HepG2 (cell line): ENCODE data around the gene AS3MT. TPM values are rescaled to one million over a fixed set of nuclear protein-coding genes. Genes with fewer than 3 reads are reported as not detected.
"Not testable (repeated sequence)": the region's sequence is repeated elsewhere in the genome, so short reads cannot be mapped to it uniquely, and the experiment has no call there.

Source experiments
- ATAC-seq: fragments of 200-7000 bp; cut with Tn5 transposase; 3 replicates; pipeline ENCODE4 v1.9.1; 2020; ENCODE audit warnings: mild to moderate bottlenecking, moderate library complexity
- BruUV-seq: library from RNA; stranded (reverse); fragments of 400-500 nt; replicated peaks from 2 replicates; lab custom pipeline; 2021; lab: Mats Ljungman, UMichigan
- CTCF ChIA-PET: fragments of 300-600 bp; formaldehyde crosslinking; extraction: SDS; loops from one replicate; lab custom pipeline; 2021; ENCODE audit warnings: low total read pairs, inconsistent platforms, low intra/inter-chr PET ratio; lab: Yijun Ruan, JAX
- POLR2A ChIA-PET: fragments of 350-600 bp; sonication (Branson Sonifier 250); formaldehyde crosslinking; loops from one replicate; lab custom pipeline; 2020; ENCODE audit warnings: antibody characterized with exemption, inconsistent platforms; lab: Yijun Ruan, JAX
- DNase-seq: peaks from one replicate; pipeline ENCODE4 v3.0.0-alpha.2; 2015; ENCODE audit warnings: low spot score
- FAIRE-seq: peaks from 3 replicates; lab custom pipeline; 2011; peaks lifted over from hg19 to GRCh38; lab: Jason Lieb, UNC
- H2AFZ ChIP-seq: one replicate; pipeline ENCODE4 v1.6.1; 2011; ENCODE audit warnings: low read length, inconsistent platforms
- H3K27ac ChIP-seq: fragments of 300-600 bp; 3 replicates; pipeline ENCODE4 v1.8.0; 2011; ENCODE audit warnings: mixed run types, mild to moderate bottlenecking, mixed read lengths, low read length, inconsistent platforms; ENCODE audit not compliant: insufficient read depth; ENCODE audit errors: extremely low read length
- H3K27me3 ChIP-seq, 2 experiments: fragments of 200-600 bp in 1 of 2; 2 replicates in 1 of 2; 3 replicates in 1 of 2; pipeline versions ENCODE4 v1.6.0 to v1.8.0; 2011; ENCODE audit warnings: low read length in 2 of 2, mild to moderate bottlenecking in 2 of 2, moderate library complexity in 2 of 2, inconsistent platforms in 1 of 2; ENCODE audit not compliant: insufficient read depth in 2 of 2, control insufficient read depth in 1 of 2
- H3K36me3 ChIP-seq, 2 experiments: fragments of 200-600 bp in 1 of 2; replicated peaks in 1 of 2; 2 replicates in 1 of 2; 3 replicates in 1 of 2; pipeline versions ENCODE4 v1.5.1 to v1.8.0; 2011; ENCODE audit warnings: low read length in 2 of 2, inconsistent platforms in 1 of 2; ENCODE audit not compliant: insufficient read depth in 2 of 2, control insufficient read depth in 1 of 2
- H3K4me1 ChIP-seq: 2 replicates; pipeline ENCODE4 v1.5.1; 2012; ENCODE audit warnings: low read length, inconsistent platforms; ENCODE audit not compliant: insufficient read depth
- H3K4me2 ChIP-seq: 2 replicates; pipeline ENCODE4 v1.6.0; 2011; ENCODE audit warnings: low read depth, low read length, inconsistent platforms
- H3K4me3 ChIP-seq, 3 experiments: fragments of 200-600 bp in 1 of 3; sonication (generic), shearing (Covaris generic) in 1 of 3; replicated peaks in 1 of 3; 2 replicates each; pipeline ENCODE4 v1.5.1; 2011 to 2016; ENCODE audit warnings: low read length in 3 of 3, inconsistent platforms in 2 of 3, low read depth in 2 of 3, mild to moderate bottlenecking in 2 of 3, control low read depth in 1 of 3, mixed read lengths in 1 of 3; ENCODE audit not compliant: insufficient read depth in 1 of 3
- H3K79me2 ChIP-seq: one replicate; pipeline ENCODE4 v1.6.1; 2011; ENCODE audit warnings: low read length, inconsistent platforms; ENCODE audit not compliant: insufficient read depth
- H3K9ac ChIP-seq: 2 replicates; pipeline ENCODE4 v1.6.0; 2011; ENCODE audit warnings: mild to moderate bottlenecking, low read depth, low read length, inconsistent platforms; ENCODE audit not compliant: insufficient read depth
- H3K9me3 ChIP-seq: 2 replicates; pipeline ENCODE4 v1.5.1; 2012; ENCODE audit warnings: mild to moderate bottlenecking, low read length
- H4K20me1 ChIP-seq: 2 replicates; pipeline ENCODE4 v1.6.0; 2011; ENCODE audit warnings: inconsistent platforms, mild to moderate bottlenecking, low read length, moderate library complexity; ENCODE audit not compliant: insufficient read depth
- RFXANK ChIP-seq: IDR thresholded peaks from 2 replicates; pipeline ENCODE4 v1.6.1; 2016
- ZNF33A ChIP-seq: sonication (generic); formaldehyde crosslinking; IDR thresholded peaks from 2 replicates; pipeline ENCODE4 v1.5.1; 2020; ENCODE audit warnings: missing genetic modification reagents, mild to moderate bottlenecking, moderate library complexity, borderline replicate concordance
- ZNF564 ChIP-seq: sonication (generic); formaldehyde crosslinking; IDR thresholded peaks from 2 replicates; pipeline ENCODE4 v1.8.1; 2023; ENCODE audit warnings: mild to moderate bottlenecking, missing genetic modification reagents
- ZNF660 ChIP-seq: sonication (generic); formaldehyde crosslinking; IDR thresholded peaks from 2 replicates; pipeline ENCODE4 v1.5.1; 2020; ENCODE audit warnings: mild to moderate bottlenecking, low read depth, missing genetic modification reagents, borderline replicate concordance
- WGBS: methylation state at CpG from one replicate; pipeline ENCODE4 v1.1.6; 2017; ENCODE audit warnings: low lambda C conversion rate; 5-methylcytosine and 5-hydroxymethylcytosine counted together
- in situ Hi-C: cut with HindIII; loops from 2 replicates; pipeline ENCODE4 v1.10.0; 2017; ENCODE audit warnings: low pct_unique_long_range_greater_than_20kb; ENCODE audit not compliant: extremely low pct_ligation_motif_present
- intact Hi-C: fragments of 100-400 bp; cut with micrococcal nuclease; formaldehyde crosslinking; loops from one replicate; pipeline ENCODE4 v1.10.0; 2022; ENCODE audit not compliant: unreplicated experiment
- polyA plus RNA-seq, 8 experiments: library from polyadenylated mRNA; depleted of rRNA in 3 of 8; stranded (reverse) in 7 of 8; unstranded in 1 of 8; fragments of >200 nt; fragmentation: Illumina TruSeq in 4 of 8; extraction: Trizol in 4 of 8; gene quantifications; 2 replicates each; pipeline versions ENCODE4 v1.2.1 to v1.2.3, GENCODE V29; 2011 to 2016; ENCODE audit warnings: low read depth in 4 of 8, missing spikeins in 1 of 8, mixed read lengths in 1 of 8; ENCODE audit not compliant: insufficient read depth in 1 of 8
- total RNA-seq, 5 experiments: library from RNA; depleted of rRNA; stranded (reverse); fragments of >200 nt; fragmentation: Illumina TruSeq; extraction: Trizol; gene quantifications; 2 replicates each; pipeline ENCODE4 v1.2.3, GENCODE V29; 2016; ENCODE audit warnings: low read depth in 1 of 5
- TF ChIP-seq, protein P1 (sequence below), 2 experiments: sonication (generic) in 1 of 2; formaldehyde crosslinking in 1 of 2; IDR thresholded peaks; 2 replicates each; pipeline versions ENCODE4 v1.5.1 to v1.6.1; 2011 to 2020; ENCODE audit warnings: borderline replicate concordance in 1 of 2, low read depth in 1 of 2, low read length in 1 of 2, mild to moderate bottlenecking in 1 of 2, missing genetic modification reagents in 1 of 2, moderate library complexity in 1 of 2

The AS3MT gene
- total and polyA plus RNA-seq, 2 of the 13 experiments (the other 11 are each of a cell fraction or from before 2014, with no cell fraction given): 8.7 to 17.4 TPM

DNA sequence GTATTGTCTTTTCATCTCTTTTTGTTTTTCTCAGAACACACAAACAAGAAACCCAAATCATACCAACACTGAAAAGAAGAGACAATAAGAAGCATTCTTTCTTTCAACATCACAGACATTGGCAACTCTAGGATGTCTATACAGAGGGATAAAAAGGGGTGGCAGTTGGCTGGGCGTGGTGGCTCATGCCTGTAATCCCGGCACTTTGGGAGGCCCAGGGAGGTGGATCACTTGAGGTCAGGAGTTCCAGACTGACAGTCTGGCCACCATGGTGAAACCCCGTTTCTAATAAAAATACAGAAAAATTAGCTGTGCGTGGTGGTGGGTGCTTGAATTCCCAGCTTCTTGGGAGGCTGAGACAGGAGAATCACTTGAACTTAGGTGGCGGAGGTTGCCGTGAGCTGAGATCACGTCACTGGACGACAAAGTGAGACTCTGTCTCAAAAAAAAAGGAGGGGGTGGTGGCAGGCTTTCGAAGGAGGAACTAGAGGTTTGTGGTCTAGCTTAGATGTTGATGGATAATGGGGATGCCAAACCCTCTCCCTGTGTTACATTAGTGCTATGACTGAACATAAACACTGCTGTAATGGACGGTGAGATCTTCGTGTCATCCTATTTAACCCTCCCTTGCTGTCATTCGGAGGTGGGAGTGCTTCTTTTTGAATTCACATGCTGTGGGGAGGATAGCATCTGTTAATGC, 58.2 kb downstream of the AS3MT start (continued):
- TF ChIP-seq, protein P1, sequence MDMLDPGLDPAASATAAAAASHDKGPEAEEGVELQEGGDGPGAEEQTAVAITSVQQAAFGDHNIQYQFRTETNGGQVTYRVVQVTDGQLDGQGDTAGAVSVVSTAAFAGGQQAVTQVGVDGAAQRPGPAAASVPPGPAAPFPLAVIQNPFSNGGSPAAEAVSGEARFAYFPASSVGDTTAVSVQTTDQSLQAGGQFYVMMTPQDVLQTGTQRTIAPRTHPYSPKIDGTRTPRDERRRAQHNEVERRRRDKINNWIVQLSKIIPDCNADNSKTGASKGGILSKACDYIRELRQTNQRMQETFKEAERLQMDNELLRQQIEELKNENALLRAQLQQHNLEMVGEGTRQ (IDR thresholded peaks at IDR 0.05; ENCODE audit: low read depth, low read length): no peak
- TF ChIP-seq, protein P1 (CRISPR knock-in tag; IDR thresholded peaks at IDR 0.05; ENCODE audit: borderline replicate concordance): no peak
- no peak for TF ChIP-seq RFXANK (CRISPR knock-in tag)
- no peak for TF ChIP-seq ZNF33A
- TF ChIP-seq ZNF660 (CRISPR knock-in tag): no peak

DNA sequence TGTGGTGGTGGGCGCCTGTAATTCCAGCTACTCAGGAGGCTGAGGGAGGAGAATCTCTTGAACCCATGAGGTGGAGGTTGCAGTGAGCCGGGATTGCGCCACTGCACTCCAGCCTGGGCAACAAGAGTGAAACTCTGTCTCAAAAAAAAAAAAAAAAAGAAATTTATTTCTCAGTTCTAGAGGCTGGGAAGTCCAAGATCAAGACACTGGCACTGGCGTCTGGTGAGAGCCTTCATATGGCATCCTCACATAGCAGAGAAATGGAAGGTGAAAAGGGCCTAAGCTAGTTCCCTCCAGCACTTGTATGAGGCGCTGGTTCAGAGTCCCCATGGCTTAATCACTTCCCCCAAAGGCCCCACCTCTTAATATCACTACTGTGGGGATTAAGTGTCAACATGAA, 59.2 kb downstream of the AS3MT start:
- CTCF ChIA-PET, intact Hi-C loops, H4K20me1 ChIP-seq, H3K4me2 ChIP-seq, BruUV-seq: not testable (repeated sequence)
- H3K4me1 ChIP-seq: peaks cover 18% of the 10 kb centered on the region
- TF ChIP-seq ZNF564 (CRISPR knock-in tag): peak; percentile 94; the same call in 1 of the 2 replicates
- TF ChIP-seq, all 625 proteins: peak for 1; not testable (repeated sequence) for 624
- FAIRE-seq, H3K36me3 ChIP-seq, H3K27me3 ChIP-seq, H3K27ac ChIP-seq, in situ Hi-C loops, ATAC-seq, POLR2A ChIA-PET, DNase-seq, H3K9me3 ChIP-seq, H3K9ac ChIP-seq, H2AFZ ChIP-seq, H3K4me3 ChIP-seq: not testable (repeated sequence)
- H3K79me2 ChIP-seq: peaks cover 50% of the 10 kb centered on the region
- 97% methylated on average over 5 of the region's 5 CpGs for WGBS
